Activated CD4-positive, CD25-positive, alpha-beta regulatory T cell (primary cell): ENCODE data around the gene PPP3CA.

Experiments
- DNase-seq, 4 experiments: peaks; one replicate each; lab custom pipeline; 2025; lab: John Stamatoyannopoulos, UW

Gene PPP3CA

GRCh38 chr4:101331017-101331416, 16.3 kb downstream of the PPP3CA start:
- DNase-seq, result no peak

GRCh38 chr4:101329592-101329991, 17.7 kb downstream of the PPP3CA start:
- no peak for DNase-seq

- DNase-seq, result no peak
Observed at GRCh38 chr4:101328063-101328602, 19.2 kb downstream of the PPP3CA start.

GRCh38 chr4:101326576-101326975, 20.8 kb downstream of the PPP3CA start:
- no peak for DNase-seq

GRCh38 chr4:101322743-101323142, 24.6 kb downstream of the PPP3CA start:
- no peak for DNase-seq

GRCh38 chr4:101321481-101322042, 25.8 kb downstream of the PPP3CA start:
- DNase-seq, result no peak

GRCh38 chr4:101315786-101316185, 31.5 kb downstream of the PPP3CA start:
- no peak for DNase-seq

- no peak for DNase-seq
Observed at GRCh38 chr4:101315041-101315440, 32.3 kb downstream of the PPP3CA start.

GRCh38 chr4:101309925-101310324, 37.4 kb downstream of the PPP3CA start:
- DNase-seq, result no peak

GRCh38 chr4:101307899-101308298, 39.4 kb downstream of the PPP3CA start:
- DNase-seq, result no peak

- DNase-seq, result no peak
Observed at GRCh38 chr4:101306764-101307615, 40.3 kb downstream of the PPP3CA start.

- no peak for DNase-seq
Observed at GRCh38 chr4:101306225-101306624, 41.1 kb downstream of the PPP3CA start.

- no peak for DNase-seq
Observed at GRCh38 chr4:101304916-101305315, 42.4 kb downstream of the PPP3CA start.

GRCh38 chr4:101299899-101300540, 47.3 kb downstream of the PPP3CA start:
- no peak for DNase-seq

- no peak for DNase-seq
Observed at GRCh38 chr4:101299021-101299420, 48.3 kb downstream of the PPP3CA start.

GRCh38 chr4:101295691-101296090, 51.6 kb downstream of the PPP3CA start:
- DNase-seq, result no peak

- no peak for DNase-seq
Observed at GRCh38 chr4:101294597-101294996, 52.7 kb downstream of the PPP3CA start.

- no peak for DNase-seq
Observed at GRCh38 chr4:101292901-101293300, 54.4 kb downstream of the PPP3CA start.

GRCh38 chr4:101292214-101292613, 55.1 kb downstream of the PPP3CA start:
- no peak for DNase-seq

GRCh38 chr4:101291198-101291597, 56.1 kb downstream of the PPP3CA start:
- DNase-seq, result no peak

GRCh38 chr4:101290654-101291053, 56.7 kb downstream of the PPP3CA start:
- DNase-seq, result no peak

GRCh38 chr4:101289306-101289705, 58.0 kb downstream of the PPP3CA start:
- DNase-seq, result no peak
